Vagina (tissue), 2 donors: ENCODE results near the gene MMP24. TPM values are rescaled to one million over a fixed set of nuclear protein-coding genes. Genes with fewer than 3 reads are reported as not detected.

ENCODE experiments used
- DNase-seq, 2 donors: peaks; one replicate each; pipeline ENCODE4 v3.0.0-alpha.2; 2017; ENCODE audit errors: extremely low spot score in 2 of 2
- H3K27ac ChIP-seq: fragments of 200-600 bp; sonication (generic); one replicate; pipeline ENCODE4 v1.5.1; 2019
- H3K27me3 ChIP-seq: fragments of 200-600 bp; sonication (generic); one replicate; pipeline ENCODE4 v1.5.1; 2019
- H3K36me3 ChIP-seq, 2 donors: fragments of 200-600 bp; sonication (generic); one replicate each; pipeline ENCODE4 v1.5.1; 2017 to 2019
- H3K4me1 ChIP-seq: fragments of 200-600 bp; sonication (generic); one replicate; pipeline ENCODE4 v1.5.1; 2019
- H3K4me3 ChIP-seq, 2 donors: fragments of 200-600 bp; sonication (generic); 1 replicate in 1 of 2; 2 replicates in 1 of 2; pipeline ENCODE4 v1.5.1; 2016 to 2019
- H3K9me3 ChIP-seq: fragments of 200-600 bp; sonication (generic); one replicate; pipeline ENCODE4 v1.5.1; 2019
- CTCF ChIP-seq, 3 experiments: fragments of 450-650 bp in 2 of 3; fragments of 200-600 bp in 1 of 3; sonication (generic) in 1 of 3; IDR thresholded peaks; one replicate each; pipeline ENCODE4 v1.5.1; 2017 to 2019; ENCODE audit warnings: antibody characterized with exemption in 3 of 3, mild to moderate bottlenecking in 2 of 3, moderate library complexity in 2 of 3
- POLR2A ChIP-seq, 2 donors: fragments of 450-650 bp; IDR thresholded peaks; one replicate each; pipeline ENCODE4 v1.6.1; 2017; ENCODE audit warnings: antibody characterized with exemption in 2 of 2, mild to moderate bottlenecking in 2 of 2, moderate library complexity in 2 of 2
- POLR2AphosphoS5 ChIP-seq, 2 donors: sonication (generic); formaldehyde crosslinking; IDR thresholded peaks; one replicate each; pipeline ENCODE4 v1.9.0; 2017; ENCODE audit warnings: antibody characterized with exemption in 2 of 2, mild to moderate bottlenecking in 2 of 2, low read depth in 1 of 2; ENCODE audit not compliant: insufficient read depth in 1 of 2
- intact Hi-C: fragments of 100-400 bp; cut with DNase I; formaldehyde crosslinking; loops from one replicate; pipeline ENCODE4 v1.15.1; 2023
- total RNA-seq: library from RNA; depleted of rRNA; stranded (reverse); fragments of >200 nt; gene quantifications from one replicate; pipeline ENCODE4 v1.2.3, GENCODE V29; 2016

MMP24 gene
- total RNA-seq, 1 donor from 2014 or later: 0.98 TPM

GRCh38 chr20:35318502-35319157, 92.1 kb downstream of the MMP24 start:
- peak overlapping the region; percentile 58 for H3K27ac ChIP-seq
- peaks cover 0 to 4% of the 10 kb centered on the region in 2 donors for H3K36me3 ChIP-seq
- H3K4me1 ChIP-seq: peaks cover 25% of the 10 kb centered on the region
- H3K9me3 ChIP-seq: no peaks in the 10 kb centered on the region
- intact Hi-C loops: no loop called here
- no peak overlapping the region for H3K4me3 ChIP-seq
- no peaks in the 10 kb centered on the region for H3K27me3 ChIP-seq
- TF ChIP-seq POLR2AphosphoS5 (IDR thresholded peaks at IDR 0.05; ENCODE audit: insufficient read depth in 1 of 2, low read depth in 1 of 2) (peak in 1 of 2 donors; percentile 80), CTCF (IDR thresholded peaks at IDR 0.05) (no peak)
- no peak for DNase-seq

GRCh38 chr20:35319192-35319870, 92.8 kb downstream of the MMP24 start:
- no peaks in the 10 kb centered on the region for H3K27me3 ChIP-seq
- no peak overlapping the region for H3K4me3 ChIP-seq
- peaks cover 0 to 4% of the 10 kb centered on the region in 2 donors for H3K36me3 ChIP-seq
- H3K9me3 ChIP-seq: no peaks in the 10 kb centered on the region
- intact Hi-C loops: no loop called here
- DNase-seq: no peak
- no peak for TF ChIP-seq POLR2AphosphoS5 (IDR thresholded peaks at IDR 0.05; ENCODE audit: insufficient read depth in 1 of 2, low read depth in 1 of 2)
- no peak for TF ChIP-seq CTCF (IDR thresholded peaks at IDR 0.05)
- no peak for TF ChIP-seq POLR2A (IDR thresholded peaks at IDR 0.05)
- peaks cover 25% of the 10 kb centered on the region for H3K4me1 ChIP-seq
- peak overlapping the region; percentile 58 for H3K27ac ChIP-seq

- peaks cover 0 to 4% of the 10 kb centered on the region in 2 donors for H3K36me3 ChIP-seq
- peaks cover 25% of the 10 kb centered on the region for H3K4me1 ChIP-seq
- DNase-seq: no peak
- H3K27me3 ChIP-seq: no peaks in the 10 kb centered on the region
- no peaks in the 10 kb centered on the region for H3K9me3 ChIP-seq
- no peak overlapping the region for H3K4me3 ChIP-seq
- intact Hi-C loops: no loop called here
- TF ChIP-seq POLR2AphosphoS5 (IDR thresholded peaks at IDR 0.05; ENCODE audit: insufficient read depth in 1 of 2, low read depth in 1 of 2) (no peak), CTCF (IDR thresholded peaks at IDR 0.05) (no peak), POLR2A (IDR thresholded peaks at IDR 0.05) (no peak)
- H3K27ac ChIP-seq: no peak overlapping the region
Measured at GRCh38 chr20:35319871-35320197, 93.3 kb downstream of the MMP24 start.

GRCh38 chr20:35320396-35321126, 94.1 kb downstream of the MMP24 start:
- Histone ChIP-seq H3K4me1 (peaks cover 25% of the 10 kb centered on the region), H3K27ac (no peak overlapping the region), H3K36me3 (peaks cover 0 to 4% of the 10 kb centered on the region in 2 donors), H3K9me3 (no peaks in the 10 kb centered on the region), H3K4me3 (no peak overlapping the region), H3K27me3 (no peaks in the 10 kb centered on the region)
- no peak for TF ChIP-seq POLR2A (IDR thresholded peaks at IDR 0.05)
- TF ChIP-seq POLR2AphosphoS5 (IDR thresholded peaks at IDR 0.05; ENCODE audit: insufficient read depth in 1 of 2, low read depth in 1 of 2): no peak
- no peak for DNase-seq
- intact Hi-C loops: no loop called here

- Histone ChIP-seq H3K4me1 (peaks cover under 1% of the 10 kb centered on the region), H3K27ac (no peak overlapping the region), H3K9me3 (no peaks in the 10 kb centered on the region), H3K4me3 (no peak overlapping the region), H3K27me3 (no peaks in the 10 kb centered on the region), H3K36me3 (peaks cover 0 to 4% of the 10 kb centered on the region in 2 donors)
- no peak for DNase-seq
- intact Hi-C loops: no loop called here
- TF ChIP-seq CTCF (IDR thresholded peaks at IDR 0.05) (no peak), POLR2AphosphoS5 (IDR thresholded peaks at IDR 0.05; ENCODE audit: insufficient read depth in 1 of 2, low read depth in 1 of 2) (no peak), POLR2A (IDR thresholded peaks at IDR 0.05) (no peak)
Measured at GRCh38 chr20:35325401-35325800, 98.9 kb downstream of the MMP24 start.
